ENCODE data around the gene ZDHHC18. TPM values are rescaled to one million over a fixed set of nuclear protein-coding genes. Genes with fewer than 3 reads are reported as not detected.

Gene ZDHHC18
- total and polyA plus RNA-seq, 2 of the 8 experiments (the other 6 are each of a cell fraction or from before 2014, with no cell fraction given), result 29.7 to 49.8 TPM

GRCh38 chr1:26839339-26839722, 12.8 kb downstream of the ZDHHC18 start (continued):
- TF ChIP-seq CHD7 (IDR thresholded peaks at IDR 0.05; ENCODE audit: insufficient replicate concordance, low read length), result no peak
- no peak for TF ChIP-seq SRF (IDR thresholded peaks at IDR 0.05; ENCODE audit: low read depth, low read length)
- TF ChIP-seq SIX5 (IDR thresholded peaks at IDR 0.05; ENCODE audit: low read depth, low read length), result no peak

All from H1 (cell line).